DND-41 (cell line): ENCODE data around the gene SLAIN2.

ENCODE experiments used
- ATAC-seq: fragments of 200-7000 bp; cut with Tn5 transposase; 3 replicates; pipeline ENCODE4 v1.9.1; 2021; ENCODE audit warnings: low read depth; ENCODE audit not compliant: insufficient read depth
- DNase-seq: peaks from one replicate; pipeline ENCODE4 v3.0.0-alpha.2; 2020
- H2AFZ ChIP-seq: 2 replicates; pipeline ENCODE4 v1.6.0; 2012; ENCODE audit warnings: low read depth, low read length
- H3K27ac ChIP-seq: 2 replicates; pipeline ENCODE4 v1.5.1; 2012; ENCODE audit warnings: low read length, inconsistent platforms
- H3K27me3 ChIP-seq: fragments of 200-600 bp; sonication (generic); 2 replicates; pipeline ENCODE4 v1.6.0; 2012; ENCODE audit warnings: low read length, mild to moderate bottlenecking, inconsistent platforms; ENCODE audit not compliant: insufficient read depth, poor library complexity
- H3K36me3 ChIP-seq: 2 replicates; pipeline ENCODE4 v1.5.1; 2012; ENCODE audit warnings: low read length, inconsistent platforms; ENCODE audit not compliant: insufficient read depth
- H3K4me1 ChIP-seq: 2 replicates; pipeline ENCODE4 v1.5.1; 2012; ENCODE audit warnings: mild to moderate bottlenecking, low read length; ENCODE audit not compliant: insufficient read depth
- H3K4me2 ChIP-seq: 2 replicates; pipeline ENCODE4 v1.6.0; 2012; ENCODE audit warnings: mild to moderate bottlenecking, moderate library complexity, low read length, inconsistent platforms; ENCODE audit not compliant: insufficient read depth
- H3K4me3 ChIP-seq, 2 experiments: fragments of 200-600 bp in 1 of 2; shearing (Covaris generic) in 1 of 2; 2 replicates each; pipeline ENCODE4 v1.5.1; 2012 to 2016; ENCODE audit warnings: inconsistent platforms in 2 of 2, low read length in 2 of 2, mild to moderate bottlenecking in 2 of 2, low read depth in 1 of 2, moderate library complexity in 1 of 2
- H3K79me2 ChIP-seq: 2 replicates; pipeline ENCODE4 v1.6.0; 2012; ENCODE audit warnings: low read length, inconsistent platforms; ENCODE audit not compliant: insufficient read depth
- H3K9ac ChIP-seq: 2 replicates; pipeline ENCODE4 v1.6.0; 2012; ENCODE audit warnings: low read depth, mild to moderate bottlenecking, inconsistent platforms, low read length, moderate library complexity
- H3K9me3 ChIP-seq: 2 replicates; pipeline ENCODE4 v1.5.1; 2012; ENCODE audit warnings: low read length, moderate library complexity, mild to moderate bottlenecking, inconsistent platforms; ENCODE audit not compliant: insufficient read depth, severe bottlenecking
- H4K20me1 ChIP-seq: 2 replicates; pipeline ENCODE4 v1.6.0; 2012; ENCODE audit warnings: low read length; ENCODE audit not compliant: insufficient read depth
- CTCF ChIP-seq: IDR thresholded peaks from 2 replicates; pipeline ENCODE4 v1.5.1; 2012; ENCODE audit warnings: borderline replicate concordance, low read length, moderate library complexity, mild to moderate bottlenecking; ENCODE audit not compliant: poor library complexity, severe bottlenecking; ENCODE audit errors: extremely low read depth
- EZH2 ChIP-seq: IDR thresholded peaks from 3 replicates; pipeline ENCODE4 v1.6.1; 2012; ENCODE audit warnings: borderline replicate concordance, low read depth, mild to moderate bottlenecking, moderate library complexity, low read length, inconsistent platforms; ENCODE audit not compliant: severe bottlenecking

Gene SLAIN2

GRCh38 chr4:48467891-48468290 is 126.6 kb downstream of the SLAIN2 start:
- Histone ChIP-seq H3K4me2 (no peak overlapping the region), H3K36me3 (no peaks in the 10 kb centered on the region), H2AFZ (no peak overlapping the region), H3K4me1 (no peaks in the 10 kb centered on the region), H4K20me1 (no peaks in the 10 kb centered on the region), H3K27ac (no peak overlapping the region), H3K9ac (no peak overlapping the region), H3K79me2 (no peaks in the 10 kb centered on the region), H3K9me3 (no peaks in the 10 kb centered on the region), H3K27me3 (no peaks in the 10 kb centered on the region), H3K4me3 (no peak overlapping the region)
- DNase-seq (no peak), ATAC-seq (no peak)
- no peak for TF ChIP-seq CTCF
- no peak for TF ChIP-seq EZH2

- TF ChIP-seq EZH2 (no peak), CTCF (no peak)
- no peak overlapping the region for H3K4me2 ChIP-seq
These were observed 128.8 kb downstream of the SLAIN2 start for GRCh38 chr4:48470137-48470536.

GRCh38 chr4:48470570-48470969 is 129.2 kb downstream of the SLAIN2 start:
- no peak overlapping the region for H3K9ac ChIP-seq
- H3K4me1 ChIP-seq, result no peaks in the 10 kb centered on the region
- no peaks in the 10 kb centered on the region for H3K36me3 ChIP-seq
- H3K27me3 ChIP-seq, result no peaks in the 10 kb centered on the region
- H3K79me2 ChIP-seq, result no peaks in the 10 kb centered on the region
- no peaks in the 10 kb centered on the region for H3K9me3 ChIP-seq
- H2AFZ ChIP-seq, result no peak overlapping the region
- ATAC-seq (no peak), DNase-seq (no peak)
- TF ChIP-seq EZH2 (no peak), CTCF (no peak)
- no peaks in the 10 kb centered on the region for H4K20me1 ChIP-seq
- H3K27ac ChIP-seq, result no peak overlapping the region
- H3K4me3 ChIP-seq, result no peak overlapping the region
- H3K4me2 ChIP-seq, result no peak overlapping the region

More at GRCh38 chr4:48470137-48470536, 128.8 kb downstream of the SLAIN2 start:
- no peak for DNase-seq
- Histone ChIP-seq H3K79me2 (no peaks in the 10 kb centered on the region), H4K20me1 (no peaks in the 10 kb centered on the region), H3K9me3 (no peaks in the 10 kb centered on the region), H3K27ac (no peak overlapping the region), H2AFZ (no peak overlapping the region), H3K36me3 (no peaks in the 10 kb centered on the region), H3K4me1 (no peaks in the 10 kb centered on the region), H3K4me3 (no peak overlapping the region), H3K27me3 (no peaks in the 10 kb centered on the region), H3K9ac (no peak overlapping the region)
- no peak for ATAC-seq

GRCh38 chr4:48472794-48473193 is 131.5 kb downstream of the SLAIN2 start:
- no peak for TF ChIP-seq EZH2
- TF ChIP-seq CTCF, result no peak

More at GRCh38 chr4:48472794-48473193, 131.5 kb downstream of the SLAIN2 start:
- H4K20me1 ChIP-seq, result no peaks in the 10 kb centered on the region
- DNase-seq (no peak), ATAC-seq (no peak)
- no peak overlapping the region for H3K4me2 ChIP-seq
- no peak overlapping the region for H3K27ac ChIP-seq
- H3K9me3 ChIP-seq, result no peaks in the 10 kb centered on the region
- H3K36me3 ChIP-seq, result no peaks in the 10 kb centered on the region
- no peaks in the 10 kb centered on the region for H3K4me1 ChIP-seq
- no peak overlapping the region for H3K4me3 ChIP-seq
- H3K9ac ChIP-seq, result no peak overlapping the region
- no peak overlapping the region for H2AFZ ChIP-seq
- H3K27me3 ChIP-seq, result no peaks in the 10 kb centered on the region
- no peaks in the 10 kb centered on the region for H3K79me2 ChIP-seq
